Neural progenitor cell (in vitro differentiated cells): ENCODE results near the gene PTPN23.

ENCODE experiments used
- EZH2 ChIP-seq: fragments of 200-600 bp; sonication (generic); IDR thresholded peaks from 2 replicates; pipeline ENCODE4 v1.6.1; 2017; ENCODE audit warnings: antibody characterized with exemption, mild to moderate bottlenecking, moderate library complexity
- EZH2phosphoT487 ChIP-seq: fragments of 200-600 bp; sonication (generic); IDR thresholded peaks from 2 replicates; pipeline ENCODE4 v1.6.1; 2017; ENCODE audit warnings: antibody characterized with exemption
- TF ChIP-seq, protein P1 (sequence below): fragments of 200-600 bp; sonication (generic); IDR thresholded peaks from 2 replicates; pipeline ENCODE4 v1.5.1; 2017; ENCODE audit warnings: antibody characterized with exemption, mild to moderate bottlenecking

DNA sequence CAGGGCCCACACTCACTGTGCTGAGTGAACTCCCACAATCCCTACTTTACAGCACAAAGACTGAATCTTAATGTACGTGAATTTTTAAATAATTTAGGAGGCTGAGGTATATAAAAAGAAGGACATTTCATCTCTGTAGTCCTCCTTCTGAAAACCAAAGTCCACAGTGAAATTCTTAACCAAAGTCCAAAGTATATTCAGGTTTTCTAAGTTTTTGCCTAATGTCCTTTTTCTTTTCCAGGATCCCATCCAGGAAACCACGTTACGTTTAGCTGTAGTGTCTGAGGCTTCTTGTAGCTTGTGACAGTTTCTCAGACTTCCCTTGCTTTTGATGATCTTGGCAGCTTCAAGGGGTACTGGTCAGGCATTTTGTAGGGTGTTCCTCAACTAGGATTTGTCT is 50.4 kb downstream of the PTPN23 start:
- TF ChIP-seq, protein P1, sequence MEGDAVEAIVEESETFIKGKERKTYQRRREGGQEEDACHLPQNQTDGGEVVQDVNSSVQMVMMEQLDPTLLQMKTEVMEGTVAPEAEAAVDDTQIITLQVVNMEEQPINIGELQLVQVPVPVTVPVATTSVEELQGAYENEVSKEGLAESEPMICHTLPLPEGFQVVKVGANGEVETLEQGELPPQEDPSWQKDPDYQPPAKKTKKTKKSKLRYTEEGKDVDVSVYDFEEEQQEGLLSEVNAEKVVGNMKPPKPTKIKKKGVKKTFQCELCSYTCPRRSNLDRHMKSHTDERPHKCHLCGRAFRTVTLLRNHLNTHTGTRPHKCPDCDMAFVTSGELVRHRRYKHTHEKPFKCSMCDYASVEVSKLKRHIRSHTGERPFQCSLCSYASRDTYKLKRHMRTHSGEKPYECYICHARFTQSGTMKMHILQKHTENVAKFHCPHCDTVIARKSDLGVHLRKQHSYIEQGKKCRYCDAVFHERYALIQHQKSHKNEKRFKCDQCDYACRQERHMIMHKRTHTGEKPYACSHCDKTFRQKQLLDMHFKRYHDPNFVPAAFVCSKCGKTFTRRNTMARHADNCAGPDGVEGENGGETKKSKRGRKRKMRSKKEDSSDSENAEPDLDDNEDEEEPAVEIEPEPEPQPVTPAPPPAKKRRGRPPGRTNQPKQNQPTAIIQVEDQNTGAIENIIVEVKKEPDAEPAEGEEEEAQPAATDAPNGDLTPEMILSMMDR = no peak
- TF ChIP-seq EZH2 (no peak), EZH2phosphoT487 (no peak)
